ENCODE measurements around the gene TIMM23B.
"Not testable (repeated sequence)": the region's sequence is repeated elsewhere in the genome, so short reads cannot be mapped to it uniquely, and the experiment has no call there.

The TIMM23B gene

GRCh38 chr10:49941447-49942338, at the start of gene TIMM23B, which contains the start of gene PARG:
Gene TIMM23B (plus strand): TSS chr10:49942053. CDS start chr10:49942195, 142 bp downstream.
Gene PARG (minus strand): TSS chr10:49942027. CDS start chr10:49941725, 302 bp downstream.
- peak; percentile 72 for DNase-seq (ENCODE audit: low read depth)

GRCh38 chr10:49899999-49900398, 41.9 kb upstream of the TIMM23B start:
- not testable (repeated sequence) for DNase-seq (ENCODE audit: low read depth)

GRCh38 chr10:49900406-49900805, 41.4 kb upstream of the TIMM23B start:
- not testable (repeated sequence) for DNase-seq (ENCODE audit: low read depth)

GRCh38 chr10:49903829-49904228, 38.0 kb upstream of the TIMM23B start:
- not testable (repeated sequence) for DNase-seq (ENCODE audit: low read depth)

GRCh38 chr10:49908290-49909080, 33.4 kb upstream of the TIMM23B start:
- not testable (repeated sequence) for DNase-seq (ENCODE audit: low read depth)

GRCh38 chr10:49910295-49910694, 31.6 kb upstream of the TIMM23B start:
- DNase-seq (ENCODE audit: low read depth): not testable (repeated sequence)

- not testable (repeated sequence) for DNase-seq (ENCODE audit: low read depth)
These were observed 25.4 kb upstream of the TIMM23B start for GRCh38 chr10:49916451-49916850.

- DNase-seq (ENCODE audit: low read depth): not testable (repeated sequence)
These were observed 23.9 kb upstream of the TIMM23B start for GRCh38 chr10:49917927-49918326.

GRCh38 chr10:49922041-49922440, 19.8 kb upstream of the TIMM23B start:
- not testable (repeated sequence) for DNase-seq (ENCODE audit: low read depth)

- not testable (repeated sequence) for DNase-seq (ENCODE audit: low read depth)
These were observed 18.3 kb upstream of the TIMM23B start for GRCh38 chr10:49923572-49923971.

GRCh38 chr10:49931276-49931675, 10.6 kb upstream of the TIMM23B start:
- DNase-seq (ENCODE audit: low read depth): not testable (repeated sequence)

GRCh38 chr10:49931959-49932728, 9.7 kb upstream of the TIMM23B start:
- DNase-seq (ENCODE audit: low read depth): not testable (repeated sequence)

GRCh38 chr10:49942339-49942705, 469 bp downstream of the TIMM23B start:
- not testable (repeated sequence) for DNase-seq (ENCODE audit: low read depth)

- DNase-seq (ENCODE audit: low read depth): not testable (repeated sequence)
These were observed 1.8 kb downstream of the TIMM23B start for GRCh38 chr10:49943607-49944006.

GRCh38 chr10:49948142-49948541, 6.3 kb downstream of the TIMM23B start:
- not testable (repeated sequence) for DNase-seq (ENCODE audit: low read depth)

GRCh38 chr10:49948737-49949136, 6.9 kb downstream of the TIMM23B start:
- not testable (repeated sequence) for DNase-seq (ENCODE audit: low read depth)

- DNase-seq (ENCODE audit: low read depth): not testable (repeated sequence)
These were observed 10.2 kb downstream of the TIMM23B start for GRCh38 chr10:49952006-49952405.

- not testable (repeated sequence) for DNase-seq (ENCODE audit: low read depth)
These were observed 11.3 kb downstream of the TIMM23B start for GRCh38 chr10:49953122-49953521.

GRCh38 chr10:49970331-49970857, 28.5 kb downstream of the TIMM23B start:
- DNase-seq (ENCODE audit: low read depth): not testable (repeated sequence)

GRCh38 chr10:49971466-49971865, 29.6 kb downstream of the TIMM23B start:
- DNase-seq (ENCODE audit: low read depth): not testable (repeated sequence)

- not testable (repeated sequence) for DNase-seq (ENCODE audit: low read depth)
These were observed 30.2 kb downstream of the TIMM23B start for GRCh38 chr10:49972094-49972493.

Measured in stimulated activated CD8-positive, alpha-beta memory T cell treated with anti-CD3 and anti-CD28 coated beads, Interleukin-4, amount 100 ng/mL, for 24 hours (primary cell).